Measurements from ENCODE around the gene FAM204A.

DNA sequence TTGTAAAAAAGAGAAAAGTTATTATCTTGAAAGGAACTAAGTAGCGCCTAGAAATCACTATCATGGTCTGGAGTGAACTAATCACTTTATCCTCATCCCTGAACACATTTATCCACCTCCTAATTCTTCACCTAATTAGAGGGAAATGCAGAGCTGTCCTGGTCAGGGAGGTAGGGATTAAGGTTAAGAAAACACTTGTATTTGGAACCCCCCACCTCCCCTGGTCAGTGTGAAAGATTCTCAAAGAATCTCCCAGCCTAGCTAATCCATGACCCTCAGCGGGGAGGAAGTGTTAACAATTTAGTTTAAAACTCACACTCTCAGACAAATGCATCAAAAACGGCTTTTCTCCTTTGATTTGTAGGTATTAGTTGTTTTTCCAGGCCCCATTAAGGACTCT, 83.8 kb downstream of the FAM204A start:
- no peak for TF ChIP-seq EZH2 (IDR thresholded peaks at IDR 0.05; ENCODE audit: borderline replicate concordance, low read length)
- TF ChIP-seq, protein P1, sequence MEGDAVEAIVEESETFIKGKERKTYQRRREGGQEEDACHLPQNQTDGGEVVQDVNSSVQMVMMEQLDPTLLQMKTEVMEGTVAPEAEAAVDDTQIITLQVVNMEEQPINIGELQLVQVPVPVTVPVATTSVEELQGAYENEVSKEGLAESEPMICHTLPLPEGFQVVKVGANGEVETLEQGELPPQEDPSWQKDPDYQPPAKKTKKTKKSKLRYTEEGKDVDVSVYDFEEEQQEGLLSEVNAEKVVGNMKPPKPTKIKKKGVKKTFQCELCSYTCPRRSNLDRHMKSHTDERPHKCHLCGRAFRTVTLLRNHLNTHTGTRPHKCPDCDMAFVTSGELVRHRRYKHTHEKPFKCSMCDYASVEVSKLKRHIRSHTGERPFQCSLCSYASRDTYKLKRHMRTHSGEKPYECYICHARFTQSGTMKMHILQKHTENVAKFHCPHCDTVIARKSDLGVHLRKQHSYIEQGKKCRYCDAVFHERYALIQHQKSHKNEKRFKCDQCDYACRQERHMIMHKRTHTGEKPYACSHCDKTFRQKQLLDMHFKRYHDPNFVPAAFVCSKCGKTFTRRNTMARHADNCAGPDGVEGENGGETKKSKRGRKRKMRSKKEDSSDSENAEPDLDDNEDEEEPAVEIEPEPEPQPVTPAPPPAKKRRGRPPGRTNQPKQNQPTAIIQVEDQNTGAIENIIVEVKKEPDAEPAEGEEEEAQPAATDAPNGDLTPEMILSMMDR (conservative IDR thresholded peaks at IDR 0.05 in 1 of 2, IDR thresholded peaks at IDR 0.05 in 1 of 2; ENCODE audit: extremely low read depth in 1 of 2, insufficient read depth in 1 of 2, low read depth in 1 of 2, low read length in 2 of 2), result no peak

Data from mammary epithelial cell (primary cell).